GM18870 (cell line): ENCODE results near the gene EIF2S2.
A peak's percentile ranks its signal among the peaks of the same experiment; 100 is the strongest.

Source experiments
- ATAC-seq: cut with Tn5 transposase; IDR thresholded peaks from one replicate; pipeline ENCODE4 v1.9.1; 2021; ENCODE audit warnings: moderate library complexity; ENCODE audit not compliant: unreplicated experiment

Gene EIF2S2

GRCh38 chr20:34066476-34067090, 45.5 kb downstream of the EIF2S2 start:
- no peak for ATAC-seq

GRCh38 chr20:34065260-34065659, 46.8 kb downstream of the EIF2S2 start:
- no peak for ATAC-seq

- ATAC-seq = no peak
Measured at GRCh38 chr20:34064286-34064685, 47.8 kb downstream of the EIF2S2 start.

- no peak for ATAC-seq
Measured at GRCh38 chr20:34062570-34063482, 49.2 kb downstream of the EIF2S2 start.

GRCh38 chr20:34061695-34062094, 50.3 kb downstream of the EIF2S2 start:
- peak; percentile 55 for ATAC-seq

GRCh38 chr20:34060970-34061369, 51.1 kb downstream of the EIF2S2 start:
- ATAC-seq = no peak

GRCh38 chr20:34058831-34059230, 53.2 kb downstream of the EIF2S2 start:
- no peak for ATAC-seq

GRCh38 chr20:34055290-34055689, 56.8 kb downstream of the EIF2S2 start:
- no peak for ATAC-seq

- no peak for ATAC-seq
Measured at GRCh38 chr20:34052414-34052813, 59.6 kb downstream of the EIF2S2 start.

GRCh38 chr20:34049897-34050695, 61.9 kb downstream of the EIF2S2 start:
- ATAC-seq = no peak

GRCh38 chr20:34049389-34049788, 62.7 kb downstream of the EIF2S2 start:
- ATAC-seq = no peak

GRCh38 chr20:34047917-34048316, 64.1 kb downstream of the EIF2S2 start:
- ATAC-seq = no peak

- no peak for ATAC-seq
Measured at GRCh38 chr20:34047010-34047687, 64.9 kb downstream of the EIF2S2 start.

- ATAC-seq = no peak
Measured at GRCh38 chr20:34045930-34046725, 65.9 kb downstream of the EIF2S2 start.

GRCh38 chr20:34045294-34045693, 66.7 kb downstream of the EIF2S2 start:
- no peak for ATAC-seq

GRCh38 chr20:34043025-34043424, 69.0 kb downstream of the EIF2S2 start:
- ATAC-seq = no peak

GRCh38 chr20:34042262-34042661, 69.8 kb downstream of the EIF2S2 start:
- ATAC-seq = no peak

- ATAC-seq = no peak
Measured at GRCh38 chr20:34041226-34041625, 70.8 kb downstream of the EIF2S2 start.

- no peak for ATAC-seq
Measured at GRCh38 chr20:34040300-34040995, 71.6 kb downstream of the EIF2S2 start.
